HG02678 (cell line): Measurements from ENCODE around the gene SHC2.
"Not testable (repeated sequence)": the region's sequence is repeated elsewhere in the genome, so short reads cannot be mapped to it uniquely, and the experiment has no call there.

ENCODE experiments used
- ATAC-seq: cut with Tn5 transposase; IDR thresholded peaks from one replicate; pipeline ENCODE4 v1.9.1; 2021; ENCODE audit warnings: mild to moderate bottlenecking, moderate library complexity; ENCODE audit not compliant: unreplicated experiment

Gene SHC2

GRCh38 chr19:492091-492531, 31.3 kb upstream of the SHC2 start:
- no peak for ATAC-seq

GRCh38 chr19:491146-491741, 30.4 kb upstream of the SHC2 start:
- ATAC-seq: no peak

- no peak for ATAC-seq
These were observed 28.8 kb upstream of the SHC2 start for GRCh38 chr19:489418-490196.

GRCh38 chr19:488505-489417, 27.9 kb upstream of the SHC2 start:
- ATAC-seq: peak; percentile 90

- ATAC-seq: no peak
These were observed 24.9 kb upstream of the SHC2 start for GRCh38 chr19:485583-486236.

- no peak for ATAC-seq
These were observed 24.2 kb upstream of the SHC2 start for GRCh38 chr19:485077-485476.

- no peak for ATAC-seq
These were observed 23.7 kb upstream of the SHC2 start for GRCh38 chr19:484494-484893.

- ATAC-seq: no peak
These were observed 22.7 kb upstream of the SHC2 start for GRCh38 chr19:483332-484072.

GRCh38 chr19:482186-483041, 21.6 kb upstream of the SHC2 start:
- ATAC-seq: no peak

- ATAC-seq: not testable (repeated sequence)
These were observed 20.3 kb upstream of the SHC2 start for GRCh38 chr19:481100-481499.

GRCh38 chr19:480016-480855, 19.4 kb upstream of the SHC2 start:
- no peak for ATAC-seq

GRCh38 chr19:478976-479375, 18.1 kb upstream of the SHC2 start:
- no peak for ATAC-seq

- no peak for ATAC-seq
These were observed 17.5 kb upstream of the SHC2 start for GRCh38 chr19:478236-478903.

GRCh38 chr19:475360-475759, 14.5 kb upstream of the SHC2 start:
- no peak for ATAC-seq

- no peak for ATAC-seq
These were observed 13.6 kb upstream of the SHC2 start for GRCh38 chr19:474126-475078.

GRCh38 chr19:472005-472858, 11.4 kb upstream of the SHC2 start:
- no peak for ATAC-seq
